Neuron (in vitro differentiated cells): ENCODE measurements around the gene ACOXL.

Experiments
- H2AFZ ChIP-seq: one replicate; pipeline ENCODE4 v1.6.1; 2013; ENCODE audit warnings: low read depth, mild to moderate bottlenecking, inconsistent platforms, low read length, moderate library complexity
- H3K27me3 ChIP-seq: one replicate; pipeline ENCODE4 v1.6.1; 2013; ENCODE audit warnings: low read length; ENCODE audit not compliant: insufficient read depth
- H3K36me3 ChIP-seq: one replicate; pipeline ENCODE4 v1.6.1; 2013; ENCODE audit warnings: low read length; ENCODE audit not compliant: insufficient read depth
- H3K4me1 ChIP-seq: one replicate; pipeline ENCODE4 v1.6.1; 2013; ENCODE audit warnings: low read length; ENCODE audit not compliant: insufficient read depth
- H3K4me3 ChIP-seq: 2 replicates; pipeline ENCODE4 v1.5.1; 2013; ENCODE audit warnings: mild to moderate bottlenecking, low read length, moderate library complexity
- H3K9me3 ChIP-seq: one replicate; pipeline ENCODE4 v1.6.1; 2013; ENCODE audit warnings: low read length

Gene ACOXL

GRCh38 chr2:111049792-111050640 is 317.6 kb downstream of the ACOXL start:
- peaks cover 13% of the 10 kb centered on the region for H3K4me1 ChIP-seq
- H3K4me3 ChIP-seq = no peak overlapping the region
- no peaks in the 10 kb centered on the region for H3K27me3 ChIP-seq
- H3K36me3 ChIP-seq = no peaks in the 10 kb centered on the region
- H2AFZ ChIP-seq = no peak overlapping the region
- no peaks in the 10 kb centered on the region for H3K9me3 ChIP-seq

DNA sequence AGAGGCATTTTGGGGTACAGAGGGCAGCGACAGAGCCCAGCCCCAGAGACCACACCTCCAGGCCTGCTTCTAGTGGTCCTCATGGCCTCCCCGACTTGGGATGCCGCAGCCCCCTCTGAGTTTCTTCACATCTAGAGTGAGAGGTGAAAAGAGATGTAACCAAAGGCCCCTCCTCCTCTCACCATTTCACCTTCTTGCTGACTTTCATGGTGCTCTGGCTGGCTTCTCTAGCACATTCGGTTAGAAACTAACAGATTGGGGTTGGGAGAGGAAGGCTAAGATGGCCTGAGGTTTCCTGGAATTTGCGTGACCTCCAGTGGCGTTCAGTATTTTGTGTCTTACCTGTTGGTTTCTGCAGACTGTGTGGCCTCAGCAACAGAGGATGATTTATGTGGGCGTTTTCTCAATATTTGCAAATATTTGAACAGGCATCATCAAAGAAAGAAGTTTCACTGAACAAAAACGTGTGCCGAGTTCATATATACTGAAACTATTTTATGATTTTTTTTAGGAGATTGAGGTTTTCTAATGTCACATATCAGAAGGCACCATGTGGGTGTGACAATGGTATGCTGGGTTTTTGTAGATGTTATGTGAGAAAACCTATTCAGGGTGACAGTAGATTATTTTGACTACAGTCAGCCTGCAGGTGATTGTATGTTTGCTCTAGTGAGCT is 318.5 kb downstream of the ACOXL start:
- no peaks in the 10 kb centered on the region for H3K9me3 ChIP-seq
- peaks cover 21% of the 10 kb centered on the region for H3K4me1 ChIP-seq
- no peaks in the 10 kb centered on the region for H3K36me3 ChIP-seq
- no peak overlapping the region for H3K4me3 ChIP-seq
- H3K27me3 ChIP-seq = no peaks in the 10 kb centered on the region
- no peak overlapping the region for H2AFZ ChIP-seq

DNA sequence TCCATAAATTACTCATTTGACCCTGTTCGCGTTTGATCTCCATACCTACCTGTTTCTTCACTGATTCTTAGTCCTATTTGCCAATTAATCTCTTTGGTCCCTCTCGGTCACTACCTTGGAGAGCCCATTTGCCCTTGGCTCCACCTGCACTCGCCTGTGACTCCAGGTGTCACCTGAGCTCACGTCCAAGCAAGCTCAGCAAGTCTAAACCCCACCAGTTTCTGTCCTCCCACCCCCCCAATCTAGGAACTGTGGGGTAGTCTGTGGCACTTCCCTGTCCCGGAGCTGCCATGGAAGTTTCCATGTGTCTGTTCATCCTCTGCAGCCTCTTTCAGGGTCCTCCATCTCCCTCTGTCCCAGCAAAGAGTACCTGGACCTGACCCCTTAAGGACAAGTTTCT is 320.2 kb downstream of the ACOXL start:
- no peak overlapping the region for H3K4me3 ChIP-seq
- peaks cover 21% of the 10 kb centered on the region for H3K4me1 ChIP-seq
- H3K27me3 ChIP-seq = no peaks in the 10 kb centered on the region
- no peak overlapping the region for H2AFZ ChIP-seq
- H3K36me3 ChIP-seq = no peaks in the 10 kb centered on the region
- H3K9me3 ChIP-seq = no peaks in the 10 kb centered on the region

DNA sequence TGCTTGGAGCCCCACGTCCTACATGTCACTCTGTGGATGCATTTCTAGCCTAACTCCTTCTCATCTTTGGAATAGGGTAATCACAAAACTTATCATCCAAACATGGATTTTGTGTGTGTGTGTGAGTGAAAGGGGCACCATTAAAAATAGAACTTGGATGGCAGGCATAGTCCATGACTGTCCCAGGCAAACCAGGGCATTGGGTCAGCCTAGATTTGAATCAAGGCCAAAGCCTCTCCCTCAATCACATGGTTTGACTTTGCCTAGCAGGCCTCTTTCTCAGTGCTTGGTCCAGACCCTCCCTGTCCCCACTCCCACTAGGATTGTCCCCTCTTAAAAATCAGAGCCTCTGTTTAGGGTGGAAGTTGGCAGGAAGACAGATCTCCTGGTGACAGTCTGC is 320.9 kb downstream of the ACOXL start:
- Histone ChIP-seq H3K4me3 (no peak overlapping the region), H3K36me3 (no peaks in the 10 kb centered on the region), H2AFZ (no peak overlapping the region), H3K27me3 (no peaks in the 10 kb centered on the region), H3K9me3 (no peaks in the 10 kb centered on the region), H3K4me1 (peaks cover 21% of the 10 kb centered on the region)

DNA sequence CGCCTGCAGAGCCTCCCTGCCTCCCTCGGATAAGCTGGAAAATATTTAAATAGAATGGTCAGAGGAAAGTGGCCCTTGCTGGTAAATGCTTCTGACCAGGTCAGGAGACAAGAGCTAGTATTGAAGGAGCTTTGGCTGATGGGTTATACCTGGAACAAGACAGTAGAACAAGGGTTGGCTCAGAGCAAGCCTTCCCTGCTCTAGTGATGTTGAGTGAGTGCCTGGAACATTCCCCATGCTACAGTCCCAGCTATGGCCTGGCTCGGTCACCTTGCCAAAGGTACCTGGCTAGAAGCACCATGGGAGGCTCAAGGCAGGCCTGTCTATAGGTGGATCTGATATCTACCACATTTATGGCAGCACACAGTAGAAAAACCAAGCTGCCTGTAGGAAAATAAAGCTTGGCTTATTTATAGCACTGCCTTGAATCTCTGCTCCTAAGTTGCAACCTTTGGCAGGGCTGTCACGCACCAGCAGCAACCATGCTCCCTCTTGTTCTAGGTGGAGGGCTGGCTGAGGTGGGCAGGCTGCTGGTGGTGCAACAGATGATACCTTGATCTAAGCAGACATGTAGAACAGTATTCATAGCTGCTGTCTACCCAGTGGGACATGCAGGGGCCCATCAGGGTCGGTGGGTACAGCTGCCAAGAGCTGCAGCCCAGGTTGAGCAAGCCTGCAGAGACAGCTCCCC is 321.6 kb downstream of the ACOXL start:
- Histone ChIP-seq H3K36me3 (no peaks in the 10 kb centered on the region), H2AFZ (no peak overlapping the region), H3K9me3 (no peaks in the 10 kb centered on the region), H3K27me3 (no peaks in the 10 kb centered on the region), H3K4me1 (peaks cover 21% of the 10 kb centered on the region), H3K4me3 (no peak overlapping the region)

GRCh38 chr2:111054791-111055691 is 322.7 kb downstream of the ACOXL start:
- peaks cover 21% of the 10 kb centered on the region for H3K4me1 ChIP-seq
- no peaks in the 10 kb centered on the region for H3K27me3 ChIP-seq
- H3K9me3 ChIP-seq = no peaks in the 10 kb centered on the region

GRCh38 chr2:111055735-111056134 is 323.4 kb downstream of the ACOXL start:
- no peak overlapping the region for H2AFZ ChIP-seq
- H3K9me3 ChIP-seq = no peaks in the 10 kb centered on the region
- H3K4me3 ChIP-seq = no peak overlapping the region
- no peaks in the 10 kb centered on the region for H3K27me3 ChIP-seq
- H3K4me1 ChIP-seq = peaks cover 21% of the 10 kb centered on the region
- no peaks in the 10 kb centered on the region for H3K36me3 ChIP-seq

More at GRCh38 chr2:111054791-111055691, 322.7 kb downstream of the ACOXL start:
- H2AFZ ChIP-seq = no peak overlapping the region
- H3K36me3 ChIP-seq = no peaks in the 10 kb centered on the region
- H3K4me3 ChIP-seq = no peak overlapping the region

GRCh38 chr2:111057045-111057444 is 324.7 kb downstream of the ACOXL start:
- peaks cover 21% of the 10 kb centered on the region for H3K4me1 ChIP-seq
- H3K4me3 ChIP-seq = no peak overlapping the region
- no peaks in the 10 kb centered on the region for H3K9me3 ChIP-seq
- no peaks in the 10 kb centered on the region for H3K36me3 ChIP-seq
- no peaks in the 10 kb centered on the region for H3K27me3 ChIP-seq
- no peak overlapping the region for H2AFZ ChIP-seq

- H3K4me3 ChIP-seq = no peak overlapping the region
- H3K27me3 ChIP-seq = no peaks in the 10 kb centered on the region
- H3K36me3 ChIP-seq = no peaks in the 10 kb centered on the region
- H3K4me1 ChIP-seq = peaks cover 21% of the 10 kb centered on the region
- no peak overlapping the region for H2AFZ ChIP-seq
- no peaks in the 10 kb centered on the region for H3K9me3 ChIP-seq
These were observed 325.3 kb downstream of the ACOXL start for GRCh38 chr2:111057721-111058120.

DNA sequence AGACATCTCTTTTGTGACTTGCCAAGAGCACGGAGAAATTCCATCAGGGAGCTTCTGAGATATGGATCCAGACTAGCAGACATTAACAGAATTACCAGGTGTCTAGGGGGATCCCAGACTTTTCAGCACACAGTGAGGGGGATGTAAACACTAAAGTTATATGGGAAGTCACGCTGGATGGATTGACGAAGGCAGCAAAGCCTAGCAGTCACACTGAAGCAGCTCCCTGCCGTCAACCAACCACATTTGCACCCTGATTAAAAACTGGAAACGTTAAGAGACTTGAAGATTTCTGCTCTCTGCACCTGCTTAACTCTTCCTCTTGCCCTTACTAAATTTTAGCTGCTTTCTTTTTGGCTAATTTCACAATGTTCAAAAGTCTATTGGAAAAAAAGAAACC is 325.9 kb downstream of the ACOXL start:
- Histone ChIP-seq H3K9me3 (no peaks in the 10 kb centered on the region), H3K4me1 (peaks cover 21% of the 10 kb centered on the region), H3K4me3 (no peak overlapping the region), H3K27me3 (no peaks in the 10 kb centered on the region), H3K36me3 (no peaks in the 10 kb centered on the region), H2AFZ (no peak overlapping the region)

DNA sequence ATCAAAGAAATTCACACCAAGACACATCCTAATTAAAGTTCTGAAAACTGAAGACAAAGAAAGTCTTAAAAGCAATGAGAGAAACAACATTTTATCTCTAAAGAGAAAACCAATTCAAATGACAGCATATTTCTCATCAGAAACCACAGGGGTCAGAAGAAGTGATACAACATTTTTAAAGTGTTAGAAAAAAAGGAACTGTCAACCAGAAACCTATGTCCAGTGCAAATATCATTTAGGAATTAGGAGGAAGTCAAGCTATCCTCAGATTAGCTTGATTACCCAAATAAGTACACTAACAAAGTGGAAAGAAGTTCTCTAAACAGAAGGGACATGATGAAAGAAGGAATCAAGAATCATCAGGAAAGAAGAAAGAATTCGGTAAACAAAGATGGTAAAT is 328.8 kb downstream of the ACOXL start:
- no peaks in the 10 kb centered on the region for H3K4me1 ChIP-seq
- H3K4me3 ChIP-seq = no peak overlapping the region
- H2AFZ ChIP-seq = no peak overlapping the region
- no peaks in the 10 kb centered on the region for H3K27me3 ChIP-seq
- H3K9me3 ChIP-seq = no peaks in the 10 kb centered on the region
- H3K36me3 ChIP-seq = no peaks in the 10 kb centered on the region

- Histone ChIP-seq H2AFZ (no peak overlapping the region), H3K9me3 (no peaks in the 10 kb centered on the region), H3K27me3 (no peaks in the 10 kb centered on the region), H3K4me1 (no peaks in the 10 kb centered on the region), H3K4me3 (no peak overlapping the region), H3K36me3 (no peaks in the 10 kb centered on the region)
These were observed 330.0 kb downstream of the ACOXL start for GRCh38 chr2:111062417-111062816.
